OCI-LY1 (cell line): ENCODE measurements around the gene CYB5D1.
A peak's percentile ranks its signal among the peaks of the same experiment; 100 is the strongest.

Experiments used
- H2AFZ ChIP-seq: fragments of 200-600 bp; sonication (generic), shearing (Covaris generic); 2 replicates; pipeline ENCODE4 v1.6.0; 2014; ENCODE audit warnings: antibody characterized with exemption, mild to moderate bottlenecking, low read length
- H3F3A ChIP-seq: fragments of 200-600 bp; sonication (generic), shearing (Covaris generic); 2 replicates; pipeline ENCODE4 v1.6.0; 2014; ENCODE audit warnings: mild to moderate bottlenecking, antibody characterized with exemption, low read length, moderate library complexity; ENCODE audit not compliant: insufficient read depth
- H3K27ac ChIP-seq: fragments of 200-600 bp; sonication (generic); 2 replicates; pipeline ENCODE4 v1.5.1; 2014; ENCODE audit warnings: low read length, mixed run types, mild to moderate bottlenecking, low read depth; ENCODE audit not compliant: poor library complexity, severe bottlenecking
- H3K27me3 ChIP-seq: fragments of 200-600 bp; sonication (generic); 2 replicates; pipeline ENCODE4 v1.6.0; 2014; ENCODE audit warnings: antibody characterized with exemption, mild to moderate bottlenecking, low read length, moderate library complexity; ENCODE audit not compliant: insufficient read depth
- H3K36me3 ChIP-seq: fragments of 200-600 bp; sonication (generic); 2 replicates; pipeline ENCODE4 v1.6.1; 2014; ENCODE audit warnings: mild to moderate bottlenecking, antibody characterized with exemption, low read length, moderate library complexity, mixed read lengths; ENCODE audit not compliant: insufficient read depth
- H3K4me1 ChIP-seq: fragments of 200-600 bp; sonication (generic); 2 replicates; pipeline ENCODE4 v1.5.1; 2014; ENCODE audit warnings: mild to moderate bottlenecking, low read length, moderate library complexity; ENCODE audit not compliant: insufficient read depth, severe bottlenecking
- H3K4me2 ChIP-seq: fragments of 200-600 bp; sonication (generic), shearing (Covaris generic); 2 replicates; pipeline ENCODE4 v1.6.1; 2014; ENCODE audit warnings: low read length
- H3K4me3 ChIP-seq: fragments of 200-600 bp; sonication (generic); 2 replicates; pipeline ENCODE4 v1.5.1; 2014; ENCODE audit warnings: low read length, low read depth, mild to moderate bottlenecking, mixed read lengths; ENCODE audit not compliant: poor library complexity, severe bottlenecking
- H3K79me2 ChIP-seq: fragments of 200-600 bp; shearing (Covaris generic); 2 replicates; pipeline ENCODE4 v1.6.1; 2016; ENCODE audit warnings: mixed run types, low read length, mixed read lengths; ENCODE audit not compliant: insufficient read depth
- H3K9ac ChIP-seq: fragments of 200-600 bp; sonication (generic), shearing (Covaris generic); 2 replicates; pipeline ENCODE4 v1.6.1; 2014; ENCODE audit warnings: mild to moderate bottlenecking, low read length, mixed read lengths
- H3K9me2 ChIP-seq: fragments of 200-600 bp; sonication (generic), shearing (Covaris generic); 2 replicates; pipeline ENCODE4 v1.6.1; 2014; ENCODE audit warnings: low read depth, mild to moderate bottlenecking, low read length, mixed read lengths
- H3K9me3 ChIP-seq: fragments of 200-600 bp; shearing (Covaris generic); 2 replicates; pipeline ENCODE4 v1.6.1; 2014; ENCODE audit warnings: low read length, mixed read lengths
- H4K20me1 ChIP-seq: fragments of 200-600 bp; sonication (generic), shearing (Covaris generic); 2 replicates; pipeline ENCODE4 v1.6.0; 2016; ENCODE audit warnings: mild to moderate bottlenecking, low read length; ENCODE audit not compliant: insufficient read depth
- EZH2 ChIP-seq: fragments of 200-600 bp; sonication (generic), shearing (Covaris generic); IDR thresholded peaks from 2 replicates; pipeline ENCODE4 v1.8.0; 2017; ENCODE audit warnings: borderline replicate concordance, mixed run types, mild to moderate bottlenecking, antibody characterized with exemption, low read length, moderate library complexity, mixed read lengths
- TF ChIP-seq, protein P1 (sequence below): fragments of 200-600 bp; sonication (generic), shearing (Covaris generic); IDR thresholded peaks from 2 replicates; pipeline ENCODE4 v1.5.1; 2017; ENCODE audit warnings: mild to moderate bottlenecking, antibody characterized with exemption, low read length, moderate library complexity, mixed read lengths

Gene CYB5D1

GRCh38 chr17:7843536-7844291, 14.1 kb upstream of the CYB5D1 start:
- no peaks in the 10 kb centered on the region for H4K20me1 ChIP-seq
- no peak overlapping the region for H2AFZ ChIP-seq
- peak overlapping the region; percentile 97 for H3K27ac ChIP-seq
- no peaks in the 10 kb centered on the region for H3K79me2 ChIP-seq
- TF ChIP-seq EZH2, result no peak
- TF ChIP-seq, protein P1, sequence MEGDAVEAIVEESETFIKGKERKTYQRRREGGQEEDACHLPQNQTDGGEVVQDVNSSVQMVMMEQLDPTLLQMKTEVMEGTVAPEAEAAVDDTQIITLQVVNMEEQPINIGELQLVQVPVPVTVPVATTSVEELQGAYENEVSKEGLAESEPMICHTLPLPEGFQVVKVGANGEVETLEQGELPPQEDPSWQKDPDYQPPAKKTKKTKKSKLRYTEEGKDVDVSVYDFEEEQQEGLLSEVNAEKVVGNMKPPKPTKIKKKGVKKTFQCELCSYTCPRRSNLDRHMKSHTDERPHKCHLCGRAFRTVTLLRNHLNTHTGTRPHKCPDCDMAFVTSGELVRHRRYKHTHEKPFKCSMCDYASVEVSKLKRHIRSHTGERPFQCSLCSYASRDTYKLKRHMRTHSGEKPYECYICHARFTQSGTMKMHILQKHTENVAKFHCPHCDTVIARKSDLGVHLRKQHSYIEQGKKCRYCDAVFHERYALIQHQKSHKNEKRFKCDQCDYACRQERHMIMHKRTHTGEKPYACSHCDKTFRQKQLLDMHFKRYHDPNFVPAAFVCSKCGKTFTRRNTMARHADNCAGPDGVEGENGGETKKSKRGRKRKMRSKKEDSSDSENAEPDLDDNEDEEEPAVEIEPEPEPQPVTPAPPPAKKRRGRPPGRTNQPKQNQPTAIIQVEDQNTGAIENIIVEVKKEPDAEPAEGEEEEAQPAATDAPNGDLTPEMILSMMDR, result no peak
- peak overlapping the region; percentile 95 for H3K4me2 ChIP-seq
- no peaks in the 10 kb centered on the region for H3K27me3 ChIP-seq
- H3F3A ChIP-seq, result peaks cover 8% of the 10 kb centered on the region; the same call in 1 of the 2 replicates
- peak overlapping the region; percentile 97 for H3K9ac ChIP-seq
- no peaks in the 10 kb centered on the region for H3K9me2 ChIP-seq
- H3K4me1 ChIP-seq, result peaks cover 43% of the 10 kb centered on the region
- H3K36me3 ChIP-seq, result peaks cover 26% of the 10 kb centered on the region
- peak overlapping the region; percentile 88 for H3K4me3 ChIP-seq
- no peaks in the 10 kb centered on the region for H3K9me3 ChIP-seq

GRCh38 chr17:7844292-7845154, 13.3 kb upstream of the CYB5D1 start:
- Histone ChIP-seq H3K4me2 (peak overlapping the region; percentile 95), H3K36me3 (peaks cover 34% of the 10 kb centered on the region), H3K4me3 (peak overlapping the region; percentile 88), H3K27me3 (no peaks in the 10 kb centered on the region), H3K79me2 (no peaks in the 10 kb centered on the region), H2AFZ (no peak overlapping the region), H3F3A (0 out of 2 replicates have a peak, but pooled peaks cover 4% of the 10 kb centered on the region), H3K9me3 (no peaks in the 10 kb centered on the region), H3K9ac (peak overlapping the region; percentile 97), H4K20me1 (no peaks in the 10 kb centered on the region), H3K9me2 (no peaks in the 10 kb centered on the region), H3K27ac (peak overlapping the region; percentile 97), H3K4me1 (peaks cover 36% of the 10 kb centered on the region)
- TF ChIP-seq, protein P1, result no peak
- no peak for TF ChIP-seq EZH2

DNA sequence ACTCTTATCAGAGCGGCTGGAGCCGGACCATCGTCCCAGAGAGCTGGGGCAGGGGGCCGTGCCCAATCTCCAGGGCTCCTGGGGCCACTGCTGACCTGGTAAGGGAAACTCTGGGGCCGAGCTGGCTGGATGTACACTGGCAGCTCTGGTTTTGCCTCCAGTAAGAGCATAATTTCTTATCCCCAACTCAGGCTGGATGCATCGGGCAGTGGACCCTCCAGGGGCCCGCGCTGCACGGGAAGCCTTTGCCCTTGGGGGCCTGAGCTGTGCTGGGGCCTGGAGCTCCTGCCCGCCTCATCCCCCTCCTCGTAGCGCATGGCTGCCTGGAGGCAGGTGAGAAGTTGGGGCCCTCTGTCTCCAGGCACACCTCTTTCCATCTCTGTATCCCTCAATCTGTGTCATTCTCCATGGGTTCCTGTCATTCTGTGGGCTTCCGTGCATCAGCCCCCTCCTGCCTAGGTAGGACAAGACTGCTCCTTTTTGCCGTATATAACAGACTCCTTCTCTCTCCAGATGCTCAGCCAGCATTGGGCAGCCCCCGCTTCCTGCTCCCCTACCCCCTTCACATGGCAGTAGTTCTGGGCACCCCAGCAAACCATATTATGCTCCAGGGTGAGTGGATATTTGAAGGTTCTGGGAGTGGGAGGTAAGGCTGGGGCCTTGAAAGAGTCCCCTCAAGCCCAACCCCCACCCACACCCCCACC, 12.3 kb upstream of the CYB5D1 start:
- no peaks in the 10 kb centered on the region for H3K79me2 ChIP-seq
- H3K4me1 ChIP-seq, result peaks cover 36% of the 10 kb centered on the region
- peaks cover 44% of the 10 kb centered on the region for H3K36me3 ChIP-seq
- H2AFZ ChIP-seq, result no peak overlapping the region
- peak overlapping the region; percentile 95 for H3K4me2 ChIP-seq
- peak overlapping the region; percentile 88 for H3K4me3 ChIP-seq
- no peaks in the 10 kb centered on the region for H4K20me1 ChIP-seq
- peaks cover 10% of the 10 kb centered on the region for H3F3A ChIP-seq
- H3K9me2 ChIP-seq, result no peaks in the 10 kb centered on the region
- no peaks in the 10 kb centered on the region for H3K9me3 ChIP-seq
- peak overlapping the region; percentile 97 for H3K9ac ChIP-seq
- H3K27ac ChIP-seq, result peak overlapping the region; percentile 97
- TF ChIP-seq EZH2, result no peak
- TF ChIP-seq, protein P1, result no peak
- H3K27me3 ChIP-seq, result no peaks in the 10 kb centered on the region
